C4-2B (cell line): ENCODE measurements around the gene SOX10.

Experiments
- CTCF ChIP-seq: fragments of 450-650 bp; conservative IDR thresholded peaks from 2 replicates; pipeline ENCODE4 v1.5.1; 2017; ENCODE audit warnings: mild to moderate bottlenecking
- ZFX ChIP-seq: fragments of 450-650 bp; IDR thresholded peaks from 2 replicates; pipeline ENCODE4 v1.6.1; 2017

GRCh38 chr22:37976547-37976946 lies 7.8 kb downstream of the SOX10 start:
- TF ChIP-seq CTCF (no peak), ZFX (no peak)
